Measurements from ENCODE around the gene MRPS9.

DNA sequence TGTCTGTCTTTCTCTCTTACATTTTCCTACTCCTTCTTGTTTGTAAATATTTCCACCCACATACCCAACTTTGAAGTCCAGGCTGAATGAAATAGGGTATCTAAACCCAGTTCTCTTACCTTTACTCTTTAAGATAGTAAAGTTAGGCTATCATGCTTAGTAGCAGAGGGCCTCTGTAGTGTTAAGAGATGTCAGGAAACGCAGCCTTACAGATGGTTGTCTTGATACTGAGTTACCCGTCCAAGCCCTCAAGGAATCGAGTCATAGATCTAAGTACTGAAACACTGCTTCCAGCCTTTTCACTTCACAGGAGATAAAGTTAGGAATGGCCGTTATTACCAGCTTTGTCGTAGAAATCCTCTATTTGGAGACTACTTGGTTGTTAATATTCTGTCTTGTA lies 24.3 kb downstream of the MRPS9 start:
- TF ChIP-seq POLR2AphosphoS5 (IDR thresholded peaks at IDR 0.05; ENCODE audit: insufficient read depth in 1 of 2, low read depth in 1 of 2) = no peak
- TF ChIP-seq, protein P1, sequence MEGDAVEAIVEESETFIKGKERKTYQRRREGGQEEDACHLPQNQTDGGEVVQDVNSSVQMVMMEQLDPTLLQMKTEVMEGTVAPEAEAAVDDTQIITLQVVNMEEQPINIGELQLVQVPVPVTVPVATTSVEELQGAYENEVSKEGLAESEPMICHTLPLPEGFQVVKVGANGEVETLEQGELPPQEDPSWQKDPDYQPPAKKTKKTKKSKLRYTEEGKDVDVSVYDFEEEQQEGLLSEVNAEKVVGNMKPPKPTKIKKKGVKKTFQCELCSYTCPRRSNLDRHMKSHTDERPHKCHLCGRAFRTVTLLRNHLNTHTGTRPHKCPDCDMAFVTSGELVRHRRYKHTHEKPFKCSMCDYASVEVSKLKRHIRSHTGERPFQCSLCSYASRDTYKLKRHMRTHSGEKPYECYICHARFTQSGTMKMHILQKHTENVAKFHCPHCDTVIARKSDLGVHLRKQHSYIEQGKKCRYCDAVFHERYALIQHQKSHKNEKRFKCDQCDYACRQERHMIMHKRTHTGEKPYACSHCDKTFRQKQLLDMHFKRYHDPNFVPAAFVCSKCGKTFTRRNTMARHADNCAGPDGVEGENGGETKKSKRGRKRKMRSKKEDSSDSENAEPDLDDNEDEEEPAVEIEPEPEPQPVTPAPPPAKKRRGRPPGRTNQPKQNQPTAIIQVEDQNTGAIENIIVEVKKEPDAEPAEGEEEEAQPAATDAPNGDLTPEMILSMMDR (IDR thresholded peaks at IDR 0.05) = no peak

All from vagina (tissue), 2 donors.